NCI-H510A (cell line): ENCODE data around the gene FOXO6.

Source experiments
- DNase-seq: peaks from one replicate; lab custom pipeline; 2025; lab: John Stamatoyannopoulos, UW

The FOXO6 gene

DNA sequence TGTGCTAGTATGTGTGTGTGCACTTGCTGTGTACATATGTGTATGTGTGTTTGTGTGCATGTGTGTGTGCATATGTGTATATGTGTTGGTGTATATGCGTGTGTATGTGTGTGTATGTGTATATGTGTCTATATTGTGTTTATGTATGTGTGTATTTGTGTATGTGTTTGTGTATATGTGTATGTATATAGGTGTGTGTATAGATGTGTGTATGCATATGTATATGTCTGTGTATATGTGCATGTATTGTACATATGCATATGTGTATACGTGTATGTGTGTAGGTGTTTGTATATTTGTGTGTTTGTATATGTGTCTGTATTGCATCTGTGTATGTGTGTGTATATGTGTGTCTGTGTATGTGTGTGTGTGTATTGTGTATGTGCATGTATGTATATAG lies 64.1 kb downstream of the FOXO6 start:
- no peak for DNase-seq

DNA sequence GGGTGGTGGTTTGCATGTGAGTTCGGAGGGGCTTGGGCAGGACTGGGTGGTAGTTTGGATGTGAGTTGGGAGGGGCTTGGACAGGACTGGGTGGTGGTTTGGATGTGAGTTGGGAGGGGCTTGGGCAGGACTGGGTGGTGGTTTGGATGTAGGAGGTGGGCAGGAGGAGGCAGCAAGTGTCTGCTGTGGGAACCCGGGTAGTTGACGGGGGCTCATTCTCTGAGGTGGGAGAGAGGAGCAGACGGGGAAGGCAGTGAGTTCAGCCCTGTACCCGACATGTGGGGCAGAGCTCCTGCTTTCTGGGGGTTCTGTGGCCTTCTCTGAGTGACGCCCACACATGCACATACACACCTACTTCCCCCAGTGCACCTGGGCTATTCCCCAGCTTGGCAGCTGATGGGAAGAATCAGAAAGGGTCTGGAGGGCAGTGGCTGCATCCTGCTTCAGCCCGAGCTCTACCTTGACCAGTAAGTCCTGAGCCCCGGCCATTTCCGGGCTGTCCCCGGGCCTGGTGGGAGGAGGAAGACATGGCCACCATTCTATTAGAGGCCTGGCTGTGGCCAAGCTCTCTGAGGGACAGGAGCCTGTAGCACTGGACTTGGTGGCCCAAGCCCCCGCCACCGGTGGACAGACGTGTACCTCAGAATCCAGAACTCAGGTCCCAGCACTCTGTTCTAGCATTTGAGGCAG lies 65.1 kb downstream of the FOXO6 start:
- DNase-seq = no peak

DNA sequence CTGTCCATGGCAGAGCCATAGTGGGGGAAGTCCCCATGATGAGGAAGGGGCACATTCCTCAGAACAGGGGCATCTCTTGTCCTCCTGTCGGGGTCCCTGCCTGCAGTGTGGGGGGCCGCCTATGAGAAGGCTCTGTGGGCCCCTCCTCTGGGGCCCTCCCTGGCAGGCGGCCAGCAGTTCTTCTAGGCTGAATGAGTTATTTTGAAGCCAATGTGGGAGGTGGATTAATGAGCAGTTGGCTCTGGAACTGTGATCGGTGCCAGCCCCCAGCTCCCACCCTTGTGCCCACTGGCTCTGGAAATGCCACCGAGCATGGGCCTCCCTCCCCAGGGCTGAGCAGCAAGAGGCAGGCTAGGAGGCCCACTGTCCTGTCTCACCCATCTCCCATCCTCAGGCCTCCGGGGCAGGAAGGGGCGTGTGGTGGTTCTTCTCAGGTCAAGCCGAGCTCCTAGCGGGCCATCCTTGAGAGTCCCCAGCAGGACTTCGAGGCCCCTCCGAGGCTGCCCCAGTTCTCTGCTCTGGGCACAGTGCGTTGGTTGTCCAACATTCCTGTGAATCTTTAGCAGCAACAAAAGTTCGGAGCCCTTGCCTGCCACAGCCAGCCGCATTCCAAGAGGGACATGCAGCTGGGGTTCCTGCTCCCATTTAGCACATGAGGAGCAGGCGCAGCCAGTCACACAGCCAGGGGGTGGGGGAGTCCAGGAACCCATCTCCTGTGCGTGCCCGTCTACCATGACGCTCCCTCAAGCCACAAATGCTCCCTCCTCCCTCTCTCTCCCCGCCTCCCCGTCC lies 66.1 kb downstream of the FOXO6 start:
- DNase-seq = no peak

DNA sequence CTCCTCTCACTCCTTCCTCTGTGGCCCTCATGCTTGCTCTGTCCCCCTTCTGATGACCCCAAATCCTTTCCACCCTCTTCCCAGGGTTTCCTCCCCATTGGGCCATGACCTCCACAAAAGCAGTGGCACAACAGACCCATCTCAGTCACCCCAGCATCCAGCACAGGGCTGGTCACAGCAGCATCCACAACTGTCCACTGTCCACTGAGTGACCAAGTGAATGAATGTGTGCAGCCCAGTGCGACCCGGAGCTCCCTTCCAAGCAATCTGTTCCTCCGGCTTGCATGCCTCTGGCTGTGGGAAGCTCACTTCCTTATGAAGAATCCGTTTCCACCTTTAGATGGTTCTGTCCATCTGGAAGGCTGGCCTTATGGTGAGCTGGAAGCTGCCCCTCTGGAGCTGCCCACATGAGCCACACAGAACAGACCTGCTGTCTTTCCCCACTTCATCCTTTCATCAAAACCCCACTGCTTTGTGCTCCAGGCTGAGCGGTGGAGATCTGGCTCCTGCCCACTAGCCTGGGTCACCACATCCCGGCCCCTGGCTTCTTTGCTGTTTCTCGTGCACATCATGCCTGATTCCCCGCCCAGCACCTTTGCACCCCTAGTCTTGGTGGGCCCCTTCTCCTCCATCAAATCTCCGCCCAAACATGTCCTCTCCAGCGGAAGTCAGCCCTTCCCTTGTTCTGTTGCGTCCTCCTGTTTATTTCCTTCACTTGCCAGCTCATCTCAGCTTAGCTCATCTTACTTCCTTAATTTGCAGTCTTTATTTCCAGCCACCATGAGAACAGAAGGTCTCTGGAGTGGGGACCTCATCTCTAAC lies 66.9 kb downstream of the FOXO6 start:
- no peak for DNase-seq

DNA sequence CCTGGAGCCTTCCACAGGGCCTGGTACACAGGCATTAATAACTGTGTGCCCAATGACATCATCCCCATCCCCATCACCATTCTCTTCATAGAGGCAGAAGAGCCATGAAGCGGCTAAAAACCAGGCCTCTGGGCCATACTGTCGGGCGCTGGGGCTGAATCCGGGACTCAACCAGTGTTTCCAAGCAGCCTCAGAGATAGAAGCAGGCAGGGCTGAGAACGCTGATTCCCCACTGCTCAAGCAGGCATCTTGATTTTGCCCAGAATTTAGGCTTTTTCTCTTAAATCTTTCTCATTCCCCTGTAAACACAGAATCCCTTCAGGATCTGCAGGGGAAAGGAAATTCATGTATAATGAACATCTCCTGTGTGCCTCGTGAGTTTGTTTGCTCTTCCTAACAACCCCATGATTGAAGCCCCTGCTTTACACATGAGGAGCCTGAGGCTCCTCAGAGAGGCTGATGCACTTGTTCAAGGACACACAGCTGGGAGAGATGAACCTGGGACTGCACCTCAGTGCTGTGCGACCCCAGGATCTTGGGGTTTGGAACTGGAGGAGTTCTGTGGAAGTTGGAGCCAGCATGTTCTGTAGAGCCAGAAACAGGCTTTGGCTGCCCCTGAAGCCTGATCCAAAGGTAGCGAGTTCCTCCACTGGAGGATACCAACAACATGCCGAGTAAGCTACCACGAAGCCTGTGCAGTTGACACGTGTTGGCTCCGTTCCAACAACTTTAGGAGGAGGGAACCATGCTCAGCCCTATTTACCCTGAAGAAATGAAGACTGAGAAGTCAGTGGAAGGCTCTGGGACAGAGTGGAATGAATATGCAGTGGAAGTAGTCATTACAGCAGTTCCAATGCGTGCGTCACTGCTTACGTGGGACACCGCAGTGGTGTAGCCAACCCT lies 67.8 kb downstream of the FOXO6 start:
- no peak for DNase-seq

DNA sequence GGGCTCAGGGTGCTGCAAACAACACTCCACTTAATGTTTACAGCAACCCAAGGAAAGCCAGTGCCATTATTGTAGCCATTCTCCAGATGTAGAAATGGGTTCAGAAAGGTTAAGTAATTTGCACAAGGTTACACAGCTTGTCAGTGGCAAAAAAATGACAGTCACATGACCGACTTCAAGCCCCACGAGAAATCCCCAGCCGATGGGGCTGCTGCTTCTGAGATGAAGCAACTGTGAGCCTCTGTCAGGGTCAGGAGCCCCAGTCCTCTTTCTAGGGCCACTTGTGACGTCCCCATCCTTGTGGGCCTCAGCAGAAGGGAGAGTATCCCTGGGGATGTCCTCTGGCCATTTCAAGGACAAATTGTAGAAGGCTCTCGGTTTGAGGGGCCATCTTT lies 68.4 kb downstream of the FOXO6 start:
- no peak for DNase-seq

DNA sequence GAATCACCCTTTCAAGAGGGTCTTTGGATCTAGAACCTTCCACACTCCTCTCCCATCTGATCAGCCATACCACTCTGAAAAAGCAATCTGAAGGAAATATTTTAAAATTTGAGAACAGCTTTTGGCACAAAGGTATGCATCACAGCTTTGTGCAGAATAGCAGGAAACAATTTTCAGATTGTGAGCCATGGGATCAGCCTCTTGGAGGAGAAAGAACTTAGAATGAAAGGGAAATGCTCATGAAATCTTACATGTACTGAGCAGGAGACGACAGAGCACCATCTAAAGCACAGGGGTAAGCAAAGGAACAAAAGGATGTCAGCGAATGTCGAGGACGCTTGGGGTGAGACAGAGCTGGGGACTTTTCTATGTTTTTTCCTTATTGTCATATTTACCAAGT lies 68.8 kb downstream of the FOXO6 start:
- DNase-seq = no peak

DNA sequence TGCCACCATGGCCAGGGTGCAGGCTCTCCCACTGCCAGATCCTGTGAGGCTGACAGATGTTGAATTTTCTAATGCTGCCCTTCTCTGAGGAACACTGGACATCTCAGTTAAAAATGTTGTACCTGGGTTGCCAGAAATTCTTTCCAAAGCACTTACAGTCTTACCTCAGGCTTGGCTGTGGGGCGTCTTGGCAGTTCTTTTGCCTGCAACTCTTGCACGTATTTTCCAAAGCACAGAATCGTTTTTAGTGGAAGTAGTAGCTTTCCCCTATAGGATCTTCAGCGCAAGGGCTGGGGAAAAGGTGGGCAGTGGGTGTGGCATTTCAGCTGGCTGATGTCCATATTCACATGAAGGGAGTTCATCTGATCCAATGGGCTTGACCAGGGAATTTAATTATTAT lies 69.3 kb downstream of the FOXO6 start:
- DNase-seq = no peak

DNA sequence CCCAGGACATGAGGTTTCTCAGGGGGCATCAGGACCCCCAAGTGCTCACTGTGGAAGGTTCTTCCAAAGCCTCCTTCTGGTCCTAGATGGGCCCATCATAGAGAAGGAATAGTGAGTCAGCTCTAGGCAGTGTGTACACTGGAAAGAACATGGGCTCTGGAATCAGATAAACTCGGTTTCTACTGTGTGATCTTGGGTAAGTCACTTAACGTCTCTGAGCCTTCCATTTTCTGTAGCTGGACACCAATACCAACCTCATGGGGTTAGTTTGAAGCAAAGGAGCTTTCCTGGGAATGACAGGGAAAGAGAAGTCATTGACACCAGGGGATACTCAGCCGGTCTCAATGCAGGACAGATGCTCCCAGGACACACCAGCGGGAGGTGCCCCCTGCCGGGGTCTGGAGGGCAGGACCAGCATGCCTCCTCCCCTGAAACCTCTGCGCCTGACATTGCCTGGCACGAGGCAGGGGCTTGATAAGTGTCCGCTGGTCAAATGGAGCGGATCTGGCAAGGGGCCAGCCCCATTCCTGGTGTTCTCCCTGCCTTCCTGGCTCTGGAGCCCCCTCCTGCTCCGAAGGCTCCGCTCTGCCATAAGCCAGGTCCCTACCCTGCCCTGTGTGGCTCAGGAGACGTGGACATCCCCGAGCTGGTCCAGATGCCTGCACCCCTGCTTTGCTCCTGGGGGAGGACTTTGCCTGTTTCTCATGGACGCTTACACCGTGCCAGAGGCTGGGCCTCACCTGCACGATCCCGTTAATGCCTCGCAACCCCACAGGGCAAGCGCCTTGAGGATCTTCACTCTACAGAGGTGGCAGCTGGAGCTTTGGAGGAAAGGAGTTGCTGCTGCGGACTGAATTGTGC lies 70.5 kb downstream of the FOXO6 start:
- DNase-seq = no peak
